GM19193 (cell line): ENCODE results near the gene SVOPL.

ENCODE experiments used
- POLR2A ChIP-seq: IDR thresholded peaks from 4 replicates; pipeline ENCODE4 v1.6.1; 2011; ENCODE audit not compliant: insufficient read depth, insufficient read length; ENCODE audit errors: extremely low read depth

Gene SVOPL

DNA sequence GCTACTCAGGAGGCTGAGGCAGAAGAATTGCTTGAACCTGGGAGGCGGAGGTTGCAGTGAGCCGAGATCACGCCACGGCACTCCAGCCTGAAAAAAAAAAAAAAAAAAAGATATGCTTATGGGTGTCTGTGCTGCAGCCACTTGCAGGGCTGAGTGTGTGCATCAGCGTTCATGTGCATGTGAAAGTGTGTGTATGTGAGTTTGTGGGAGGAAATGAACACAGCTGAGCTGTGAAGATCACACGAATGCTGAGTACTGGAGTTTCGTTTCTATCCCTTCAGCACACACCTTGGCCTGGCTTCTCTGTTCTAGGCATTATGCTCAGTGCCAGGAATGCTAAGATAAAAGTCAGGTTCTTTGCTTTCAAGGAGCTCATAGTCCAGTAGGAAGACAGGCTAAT, 12.0 kb upstream of the SVOPL start:
- no peak for TF ChIP-seq POLR2A

DNA sequence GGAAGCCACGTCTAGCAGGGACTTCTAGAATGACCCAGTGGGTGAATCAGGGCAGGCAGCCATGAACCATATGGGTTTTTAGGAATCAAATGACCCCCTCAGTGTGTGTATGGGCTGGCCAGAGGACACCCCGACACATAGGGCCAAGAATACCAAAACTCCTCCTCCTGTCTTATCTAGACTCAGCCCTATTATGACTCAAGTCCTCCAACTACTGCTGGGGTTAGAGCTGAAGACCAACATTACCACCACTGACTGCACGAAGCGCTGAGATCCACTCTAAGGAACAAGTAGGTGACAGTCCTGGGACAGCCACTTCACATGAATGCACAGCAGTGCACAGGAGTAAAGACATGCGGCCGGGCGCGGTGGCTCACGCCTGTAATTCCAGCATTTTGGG, 11.5 kb upstream of the SVOPL start:
- no peak for TF ChIP-seq POLR2A

DNA sequence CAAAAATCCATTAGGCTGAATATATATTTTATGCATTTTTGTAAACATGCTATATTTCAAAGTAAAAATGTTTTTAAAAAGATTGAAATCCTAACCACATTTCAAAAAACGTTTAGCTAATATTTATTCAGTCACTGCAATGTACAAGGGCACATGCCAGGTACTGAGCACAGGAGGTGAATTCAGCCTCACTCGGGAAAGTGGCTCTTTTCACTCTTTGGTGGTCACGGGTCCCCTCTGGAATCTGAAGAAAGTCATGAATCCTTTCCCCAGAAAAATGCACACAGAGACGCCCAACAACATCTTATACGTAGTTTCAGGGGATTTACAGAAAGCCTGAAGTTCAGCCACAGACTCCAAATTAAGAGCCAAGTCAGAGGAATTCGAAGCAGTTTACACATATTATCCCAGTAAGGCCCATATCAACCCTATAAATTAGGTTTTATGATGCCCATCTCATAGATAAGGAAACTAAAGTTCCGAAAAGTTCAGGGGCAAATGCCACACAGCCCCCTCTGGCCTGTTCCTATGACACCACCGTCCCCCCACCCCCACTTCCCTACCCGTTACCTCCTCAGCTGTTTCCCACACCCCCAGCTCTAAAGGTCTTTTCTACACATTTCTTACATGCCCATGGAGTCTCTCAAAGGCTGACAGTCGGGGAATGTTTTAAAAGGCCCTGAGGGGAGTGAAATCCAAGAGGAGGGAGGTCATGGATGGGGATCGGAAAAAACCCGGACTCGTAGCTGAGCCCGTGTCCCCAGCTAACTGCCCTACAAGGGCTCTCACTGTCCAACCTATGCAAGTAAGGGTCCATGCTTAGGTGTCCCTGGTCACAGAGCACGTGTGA, 9.6 kb upstream of the SVOPL start:
- no peak for TF ChIP-seq POLR2A

DNA sequence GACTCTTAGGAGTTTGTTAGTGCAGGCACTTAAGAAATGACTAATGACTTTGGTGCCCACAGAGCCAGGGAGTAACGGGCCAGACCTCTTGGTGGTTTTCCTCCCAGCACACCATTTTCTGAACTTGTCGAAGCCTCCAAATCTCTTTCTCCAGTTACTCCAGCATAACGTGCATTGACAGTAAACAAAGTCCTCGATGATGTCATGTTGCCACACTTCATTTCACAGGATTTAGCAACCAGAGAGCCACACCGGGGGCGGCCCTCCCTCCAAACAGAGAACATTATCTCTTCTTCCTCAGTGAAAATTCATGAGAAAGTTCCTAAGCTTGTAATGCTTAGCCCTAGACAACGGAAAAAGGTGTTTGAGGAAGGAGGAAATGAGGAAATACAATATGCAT, 4.0 kb upstream of the SVOPL start:
- no peak for TF ChIP-seq POLR2A

DNA sequence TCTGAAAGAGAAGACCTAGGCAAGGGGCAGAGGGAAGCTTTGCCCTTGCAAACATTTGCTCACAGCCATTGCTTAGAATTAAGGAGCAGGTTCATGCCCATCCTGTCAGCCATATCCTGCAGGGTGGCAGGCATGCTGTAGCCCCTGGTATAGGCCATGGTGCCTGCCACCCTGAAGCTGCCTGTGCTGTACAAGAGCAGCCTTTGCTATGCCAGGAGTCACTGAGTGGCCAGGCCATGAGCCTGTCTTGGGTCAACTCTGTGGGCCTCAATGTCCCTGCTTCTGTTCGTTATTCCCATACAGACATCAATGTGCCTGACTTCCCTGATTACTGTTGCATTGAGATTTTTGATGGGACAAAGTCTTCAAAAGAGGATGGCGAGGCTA, 368 bp upstream of the SVOPL start:
- no peak for TF ChIP-seq POLR2A

DNA sequence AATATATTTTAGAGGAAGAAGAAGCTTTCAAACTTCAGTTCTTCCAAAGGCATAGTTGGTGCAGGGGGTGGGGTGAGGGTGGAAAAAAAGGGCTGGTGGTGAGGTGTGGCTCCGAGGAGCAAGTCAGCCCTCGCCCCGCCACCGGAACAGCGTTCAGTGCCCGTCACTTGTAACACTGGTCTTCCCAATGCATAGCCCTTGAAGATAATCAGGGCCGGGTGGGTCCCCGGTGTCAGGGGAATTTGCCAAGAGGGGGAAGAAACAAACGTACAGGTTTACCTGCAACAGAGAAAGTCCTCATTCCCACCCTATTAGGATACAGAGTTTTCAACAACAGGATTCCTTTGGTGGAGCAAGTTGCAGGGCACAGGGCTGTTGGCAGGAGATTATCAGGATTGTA, 1.5 kb downstream of the SVOPL start:
- no peak for TF ChIP-seq POLR2A

DNA sequence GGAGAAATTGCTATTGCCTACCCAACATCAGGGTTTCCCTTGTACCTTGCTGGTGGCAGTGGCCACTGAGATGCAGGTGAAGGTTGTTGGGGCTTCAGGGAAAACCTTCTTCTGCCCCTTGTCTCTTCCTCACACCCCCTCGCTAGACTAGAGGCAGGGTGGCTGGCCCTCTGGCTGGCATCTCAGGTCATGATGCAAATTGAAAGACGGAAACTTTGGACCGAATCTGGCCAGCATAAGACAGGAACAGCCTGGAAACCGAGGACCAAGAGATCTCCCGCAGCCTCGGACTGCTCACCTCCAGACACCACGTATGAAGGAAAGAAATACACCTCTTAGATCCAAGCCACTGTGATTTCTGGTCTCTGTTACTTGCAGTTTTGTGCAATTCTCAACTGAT, 2.9 kb downstream of the SVOPL start:
- no peak for TF ChIP-seq POLR2A

DNA sequence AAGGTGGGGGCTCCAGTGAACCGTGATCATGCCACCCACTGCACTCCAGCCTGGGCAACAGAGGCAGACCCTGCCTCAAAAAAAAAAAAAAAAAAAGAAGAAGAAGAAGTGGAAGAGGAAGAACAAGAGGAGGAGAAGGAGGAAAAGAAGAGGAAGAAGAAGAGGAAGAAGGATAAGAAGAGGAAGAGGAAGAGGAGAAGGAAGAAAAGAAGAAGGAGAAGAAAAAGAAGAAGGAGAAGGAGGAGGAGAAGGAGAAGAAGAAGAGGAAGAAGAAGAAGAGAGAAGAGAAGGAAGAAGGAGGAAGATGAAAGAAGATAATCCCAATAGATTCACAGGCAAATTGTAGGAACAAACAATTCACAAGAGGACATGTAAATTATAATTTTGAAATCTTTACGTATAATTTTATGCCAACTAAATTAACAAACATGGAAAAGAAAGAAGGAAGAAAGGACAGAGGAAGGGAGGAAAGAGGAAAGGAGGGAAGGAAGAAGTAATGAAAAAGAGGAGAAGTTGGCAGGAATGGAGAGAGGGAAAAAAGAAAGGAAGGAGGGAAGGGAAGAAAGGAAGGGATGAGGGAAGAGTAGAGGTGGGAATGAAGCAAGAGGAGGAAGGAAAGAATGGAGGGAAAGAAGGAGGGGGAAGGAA, 3.5 kb downstream of the SVOPL start:
- no peak for TF ChIP-seq POLR2A

DNA sequence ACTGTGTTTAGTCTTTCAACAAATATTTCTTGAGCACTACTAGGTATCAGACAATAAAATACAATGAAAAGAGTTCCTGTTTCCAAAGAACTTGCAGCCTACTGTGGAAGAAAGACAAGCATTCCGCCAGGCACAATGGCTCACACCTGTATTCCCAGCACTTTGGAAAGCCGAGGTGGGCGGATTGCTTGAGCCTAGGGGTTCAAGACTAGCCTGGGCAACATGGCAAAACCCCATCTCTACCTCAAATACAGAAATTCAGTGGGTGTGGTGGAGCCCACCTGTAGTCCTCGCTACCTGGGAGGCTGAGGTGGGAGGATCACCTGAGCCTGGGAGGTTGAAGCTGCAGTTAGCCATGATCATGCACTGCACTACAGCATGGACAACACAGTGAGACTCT, 6.1 kb downstream of the SVOPL start:
- no peak for TF ChIP-seq POLR2A

DNA sequence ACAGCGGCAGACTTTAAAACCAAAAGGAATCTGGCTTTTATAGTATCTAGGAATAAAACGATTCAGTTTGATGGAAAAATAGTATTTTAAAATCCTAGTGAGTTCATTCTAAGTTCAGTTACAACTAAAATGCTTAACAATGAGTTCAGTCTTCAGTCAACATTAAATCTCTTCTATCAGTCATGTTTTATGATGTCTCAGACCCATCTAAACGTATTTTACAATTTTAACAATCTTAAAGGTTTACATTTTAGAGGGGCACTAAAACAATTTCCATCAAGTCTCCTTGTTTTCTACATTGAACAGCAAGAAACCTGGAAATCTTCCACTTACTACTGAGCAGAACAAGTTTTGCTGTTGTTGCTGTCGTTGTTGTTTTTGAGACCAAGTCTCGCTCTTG, 10.0 kb downstream of the SVOPL start:
- TF ChIP-seq POLR2A, result no peak

DNA sequence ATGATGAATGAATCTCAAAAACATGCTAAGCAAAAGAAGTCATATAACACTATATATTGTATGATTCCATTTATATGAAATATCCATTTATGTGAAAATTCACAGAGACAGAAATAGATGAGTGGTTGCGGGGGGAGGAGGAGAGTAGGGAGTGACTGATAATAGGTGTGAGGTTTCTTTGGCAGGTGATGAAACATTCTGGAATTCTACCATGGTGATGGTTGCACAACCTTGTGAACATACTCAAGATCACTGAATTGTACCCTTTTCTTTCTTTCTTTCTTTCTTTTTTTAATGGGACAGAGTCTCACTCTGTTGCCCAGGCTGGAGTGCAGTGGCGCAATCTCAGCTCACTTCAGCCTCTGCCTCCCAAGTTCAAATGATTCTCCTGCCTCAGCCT, 10.7 kb downstream of the SVOPL start:
- no peak for TF ChIP-seq POLR2A

DNA sequence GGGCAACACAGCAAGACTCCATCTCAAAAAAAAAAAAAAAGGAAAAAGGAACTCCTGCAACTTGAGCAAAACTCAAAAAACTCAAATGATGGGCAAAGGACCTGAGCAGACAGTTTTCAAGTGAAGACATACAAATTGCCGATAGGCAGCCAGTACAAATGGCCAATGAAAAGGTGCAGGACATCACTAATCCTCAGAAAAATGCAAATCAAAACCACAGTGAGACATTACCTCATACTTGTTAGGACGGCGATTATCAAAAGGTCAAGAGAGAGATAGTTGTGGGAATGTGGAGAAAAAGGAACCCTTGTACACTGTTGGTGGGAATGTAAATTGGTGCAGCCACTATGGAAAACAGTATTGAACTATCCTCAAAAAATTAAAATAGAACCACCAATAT, 16.8 kb downstream of the SVOPL start:
- no peak for TF ChIP-seq POLR2A

DNA sequence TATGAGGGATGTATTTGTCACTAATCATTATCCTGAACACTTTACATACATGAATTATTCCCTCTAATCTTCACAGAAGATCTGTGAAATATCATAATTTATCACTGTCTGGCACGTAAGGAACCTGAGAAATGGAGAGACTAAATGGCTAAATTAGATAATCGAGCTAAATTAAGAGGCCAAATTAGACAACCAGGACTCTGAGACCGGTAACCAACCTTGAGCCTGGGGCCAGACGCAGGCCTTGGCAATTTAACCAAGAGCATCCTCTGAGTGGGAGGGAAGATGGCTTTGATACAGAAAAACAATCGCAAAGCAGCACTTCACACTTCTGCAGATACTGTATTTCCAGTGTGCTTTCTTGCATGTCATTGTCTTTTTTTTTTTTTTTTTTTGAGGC, 21.4 kb downstream of the SVOPL start:
- TF ChIP-seq POLR2A, result no peak

DNA sequence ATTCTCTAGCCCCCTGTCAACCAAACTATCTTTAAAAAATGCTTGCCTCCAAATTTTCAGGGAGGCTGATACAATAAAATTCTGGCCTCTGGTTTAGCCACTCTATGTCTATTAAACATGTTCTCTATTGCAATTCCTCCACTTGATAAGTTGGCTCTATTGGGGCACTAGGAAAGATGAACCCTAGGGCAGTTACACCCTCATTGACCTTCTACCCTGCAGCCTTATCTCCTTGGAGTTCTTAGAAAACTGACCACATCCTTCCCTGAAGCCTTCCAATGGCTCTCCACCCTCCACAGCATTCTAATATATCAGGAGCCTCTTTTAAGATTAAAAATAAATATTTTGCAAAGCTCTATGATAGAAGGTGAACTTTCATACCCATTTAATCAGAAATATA, 30.6 kb downstream of the SVOPL start:
- TF ChIP-seq POLR2A, result no peak

DNA sequence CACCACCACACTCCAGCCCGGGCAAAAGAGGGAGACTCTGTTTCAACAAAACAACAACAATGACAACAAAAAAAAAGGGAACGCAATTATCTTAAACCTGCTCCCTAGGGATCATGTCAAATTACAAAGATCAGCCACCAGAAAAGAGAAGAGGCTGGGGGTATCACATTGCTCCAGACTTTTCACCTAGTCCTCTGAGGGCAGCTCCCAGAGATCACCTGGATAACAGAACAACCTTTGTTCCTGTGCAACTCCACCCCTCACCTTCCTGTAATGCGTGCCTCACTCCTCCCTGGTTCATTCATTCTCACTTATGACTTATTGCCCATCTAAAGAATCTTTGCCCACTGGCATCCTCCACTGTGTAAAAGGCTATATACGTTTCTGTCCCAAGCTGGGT, 31.8 kb downstream of the SVOPL start:
- TF ChIP-seq POLR2A, result no peak

DNA sequence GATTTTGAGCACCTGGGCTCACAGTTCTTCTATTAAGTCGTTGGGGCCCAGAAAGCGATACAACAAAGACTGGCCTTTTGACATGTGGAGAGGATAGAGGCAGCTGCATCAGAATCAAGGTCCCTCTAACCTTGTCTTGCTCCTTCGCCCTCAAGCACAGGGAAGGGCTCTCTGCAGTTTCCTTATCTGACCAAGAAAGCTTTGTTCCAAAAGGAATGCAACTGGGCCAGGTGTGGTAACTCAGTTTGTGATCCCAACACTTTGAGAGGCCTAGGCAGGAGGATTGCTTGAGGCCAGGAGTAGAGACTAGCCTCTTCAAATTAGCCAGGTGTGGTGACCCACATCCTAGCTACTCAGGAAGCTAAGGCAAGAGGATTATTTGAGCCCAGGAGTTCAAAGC, 32.2 kb downstream of the SVOPL start:
- no peak for TF ChIP-seq POLR2A

DNA sequence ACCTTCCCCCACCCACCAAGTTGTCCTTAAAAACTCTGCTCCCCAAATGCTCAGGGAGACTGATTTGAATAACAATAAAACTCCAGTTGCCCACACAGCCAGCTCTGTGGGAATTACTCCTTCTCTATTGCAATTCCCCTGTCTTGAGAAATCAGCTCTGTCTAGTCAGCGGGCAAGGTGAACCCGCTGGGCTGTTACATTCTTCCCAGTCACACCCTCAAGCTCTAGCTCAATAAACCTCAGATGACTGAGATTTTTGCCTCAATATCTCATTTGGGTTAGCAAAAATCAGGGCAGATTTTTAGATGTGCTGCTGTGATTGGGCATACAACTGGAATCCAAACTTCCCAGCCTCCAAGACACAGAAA, 32.9 kb downstream of the SVOPL start:
- no peak for TF ChIP-seq POLR2A

DNA sequence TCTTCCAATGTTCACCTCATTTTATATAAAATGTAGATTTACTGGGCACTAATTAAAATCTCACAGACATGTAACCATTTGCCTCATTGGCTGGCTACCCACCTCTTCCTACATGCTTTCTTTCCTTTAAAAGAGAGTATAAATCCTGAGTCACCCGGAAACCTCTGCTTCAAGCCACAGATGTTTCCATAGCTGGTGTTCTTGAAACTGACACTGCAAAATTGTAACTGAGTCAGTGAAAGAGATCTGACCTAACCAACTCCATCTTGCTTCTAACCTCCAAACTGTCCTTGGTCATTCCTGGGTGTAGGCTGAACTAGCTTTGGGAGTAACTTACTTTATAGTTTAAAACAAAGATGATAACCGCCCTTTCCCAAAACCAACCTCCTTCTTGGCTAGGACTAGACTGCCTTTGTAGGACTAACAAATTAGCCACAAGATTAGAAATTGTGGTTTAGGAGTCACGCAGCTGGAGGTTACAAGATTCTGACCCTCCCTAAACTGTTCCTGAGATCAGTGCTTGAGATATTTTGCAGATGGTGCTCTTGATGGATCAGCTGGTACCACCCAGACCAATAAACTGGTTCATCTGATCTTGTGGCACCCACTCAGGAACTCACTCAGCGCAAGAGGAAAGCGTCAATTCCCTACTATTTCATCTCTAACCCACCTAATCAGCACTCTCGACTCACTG, 33.5 kb downstream of the SVOPL start:
- TF ChIP-seq POLR2A, result no peak
